ENCODE results near the gene MYOT. TPM values are rescaled to one million over a fixed set of nuclear protein-coding genes. Genes with fewer than 3 reads are reported as not detected.

MYOT gene
- total RNA-seq, 1 experiment from 2014 or later, result not detected

DNA sequence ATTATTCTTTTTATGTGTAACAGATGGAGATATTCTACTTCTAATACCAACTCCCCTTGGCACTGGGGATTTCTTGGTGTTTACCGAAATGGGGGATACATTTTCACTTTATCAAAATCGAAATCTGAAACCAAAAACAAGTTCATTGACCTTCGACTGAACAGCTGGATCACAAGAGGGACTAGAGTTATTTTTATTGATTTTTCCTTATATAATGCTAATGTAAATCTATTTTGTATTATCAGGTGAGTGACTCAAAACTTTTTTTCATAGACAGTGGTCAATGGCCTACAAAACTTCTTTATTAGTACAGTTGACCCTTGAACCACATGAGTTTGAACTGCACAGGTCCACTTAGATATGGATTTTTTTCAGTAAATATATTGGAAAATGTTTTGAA lies 31.8 kb downstream of the MYOT start:
- BruUV-seq (replicated peaks), result no TSS peak
- intact Hi-C loops (cut with micrococcal nuclease; ENCODE audit: unreplicated experiment), result no loop called here
- Histone ChIP-seq H3K79me2 (ENCODE audit: low read depth) (no peaks in the 10 kb centered on the region), H3K4me1 (replicated peaks; ENCODE audit: insufficient read depth) (peaks cover 4% of the 10 kb centered on the region; the same call in 1 of the 2 replicates), H3K4me2 (no peak overlapping the region), H3K9me3 (ENCODE audit: insufficient read depth, low read depth) (no peaks in the 10 kb centered on the region), H3F3A (ENCODE audit: insufficient read depth, low read depth) (no peaks in the 10 kb centered on the region), H4K20me1 (ENCODE audit: insufficient read depth) (no peaks in the 10 kb centered on the region), H3K4me3 (no peak overlapping the region), H3K27me3 (ENCODE audit: insufficient read depth, low read depth) (no peaks in the 10 kb centered on the region), H3K27ac (no peak overlapping the region), H3K9me2 (ENCODE audit: insufficient read depth) (no peaks in the 10 kb centered on the region; the same call in 1 of the 2 replicates), H2AFZ (no peak overlapping the region), H3K36me3 (ENCODE audit: low read depth) (no peaks in the 10 kb centered on the region)
- POLR2A ChIA-PET (ENCODE audit: unreplicated experiment), result no interaction called here
- CTCF ChIA-PET, result no interaction called here
- DNase-seq, result no peak
- TF ChIP-seq, protein P1, sequence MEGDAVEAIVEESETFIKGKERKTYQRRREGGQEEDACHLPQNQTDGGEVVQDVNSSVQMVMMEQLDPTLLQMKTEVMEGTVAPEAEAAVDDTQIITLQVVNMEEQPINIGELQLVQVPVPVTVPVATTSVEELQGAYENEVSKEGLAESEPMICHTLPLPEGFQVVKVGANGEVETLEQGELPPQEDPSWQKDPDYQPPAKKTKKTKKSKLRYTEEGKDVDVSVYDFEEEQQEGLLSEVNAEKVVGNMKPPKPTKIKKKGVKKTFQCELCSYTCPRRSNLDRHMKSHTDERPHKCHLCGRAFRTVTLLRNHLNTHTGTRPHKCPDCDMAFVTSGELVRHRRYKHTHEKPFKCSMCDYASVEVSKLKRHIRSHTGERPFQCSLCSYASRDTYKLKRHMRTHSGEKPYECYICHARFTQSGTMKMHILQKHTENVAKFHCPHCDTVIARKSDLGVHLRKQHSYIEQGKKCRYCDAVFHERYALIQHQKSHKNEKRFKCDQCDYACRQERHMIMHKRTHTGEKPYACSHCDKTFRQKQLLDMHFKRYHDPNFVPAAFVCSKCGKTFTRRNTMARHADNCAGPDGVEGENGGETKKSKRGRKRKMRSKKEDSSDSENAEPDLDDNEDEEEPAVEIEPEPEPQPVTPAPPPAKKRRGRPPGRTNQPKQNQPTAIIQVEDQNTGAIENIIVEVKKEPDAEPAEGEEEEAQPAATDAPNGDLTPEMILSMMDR (conservative IDR thresholded peaks at IDR 0.05), result no peak
- TF ChIP-seq EZH2 (IDR thresholded peaks at IDR 0.05; ENCODE audit: low read depth), result no peak

DNA sequence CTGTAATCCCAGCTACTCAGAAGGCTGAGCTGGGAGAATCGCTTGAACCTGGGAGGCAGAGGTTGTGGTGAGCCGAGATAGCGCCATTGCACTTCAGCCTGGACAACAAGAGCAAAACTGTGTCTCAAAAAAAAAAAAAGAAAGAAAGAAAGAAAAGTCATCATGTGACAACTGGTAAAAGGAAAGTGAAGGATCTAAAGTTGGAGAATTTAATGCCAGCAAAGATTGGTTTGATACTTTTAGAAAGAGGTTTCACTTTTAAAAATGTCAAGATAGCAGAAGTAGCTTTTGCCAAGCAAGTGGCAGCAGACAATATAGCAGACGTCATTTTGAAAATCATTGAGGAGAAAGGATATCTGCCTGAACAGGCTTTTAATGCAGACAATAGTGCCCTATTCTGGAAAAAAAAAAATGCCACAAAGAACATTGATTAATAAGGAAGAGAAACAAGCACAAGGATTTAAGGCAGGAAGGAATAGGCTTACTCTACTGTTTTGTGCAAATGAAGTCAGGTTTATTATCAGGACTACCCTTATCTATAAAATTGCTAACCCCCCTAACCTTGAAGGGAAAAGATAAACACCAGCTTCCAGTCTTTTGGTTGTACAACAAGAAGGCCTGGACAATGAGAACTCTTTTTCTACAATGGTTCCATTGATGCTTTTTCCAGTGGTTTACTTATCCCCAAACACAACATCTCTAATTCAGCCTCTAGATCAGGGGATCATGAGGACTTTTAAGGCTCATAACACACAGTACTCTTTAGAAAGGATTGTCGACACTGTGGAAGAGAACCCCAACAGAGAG lies 33.6 kb downstream of the MYOT start:
- Histone ChIP-seq H4K20me1 (ENCODE audit: insufficient read depth) (no peaks in the 10 kb centered on the region), H3K4me2 (no peak overlapping the region), H3F3A (ENCODE audit: insufficient read depth, low read depth) (no peaks in the 10 kb centered on the region), H3K4me3 (no peak overlapping the region), H2AFZ (no peak overlapping the region), H3K36me3 (ENCODE audit: low read depth) (no peaks in the 10 kb centered on the region), H3K27me3 (ENCODE audit: insufficient read depth, low read depth) (no peaks in the 10 kb centered on the region), H3K9me3 (ENCODE audit: insufficient read depth, low read depth) (no peaks in the 10 kb centered on the region), H3K4me1 (replicated peaks; ENCODE audit: insufficient read depth) (no peaks in the 10 kb centered on the region), H3K27ac (no peak overlapping the region), H3K9me2 (ENCODE audit: insufficient read depth) (no peaks in the 10 kb centered on the region; the same call in 1 of the 2 replicates), H3K79me2 (ENCODE audit: low read depth) (no peaks in the 10 kb centered on the region)
- no peak for DNase-seq
- POLR2A ChIA-PET (ENCODE audit: unreplicated experiment), result interaction anchor here (0.5 to 0.7 kb wide), 2 partner anchors 12 to 115 kb away, joined by 3 to 11 read pairs; partner anchors contain the start of gene PKD2L2
- BruUV-seq (replicated peaks), result no TSS peak
- intact Hi-C loops (cut with micrococcal nuclease; ENCODE audit: unreplicated experiment), result no loop called here
- TF ChIP-seq, protein P1 (conservative IDR thresholded peaks at IDR 0.05), result no peak
- no peak for TF ChIP-seq EZH2 (IDR thresholded peaks at IDR 0.05; ENCODE audit: low read depth)
- CTCF ChIA-PET, result no interaction called here

DNA sequence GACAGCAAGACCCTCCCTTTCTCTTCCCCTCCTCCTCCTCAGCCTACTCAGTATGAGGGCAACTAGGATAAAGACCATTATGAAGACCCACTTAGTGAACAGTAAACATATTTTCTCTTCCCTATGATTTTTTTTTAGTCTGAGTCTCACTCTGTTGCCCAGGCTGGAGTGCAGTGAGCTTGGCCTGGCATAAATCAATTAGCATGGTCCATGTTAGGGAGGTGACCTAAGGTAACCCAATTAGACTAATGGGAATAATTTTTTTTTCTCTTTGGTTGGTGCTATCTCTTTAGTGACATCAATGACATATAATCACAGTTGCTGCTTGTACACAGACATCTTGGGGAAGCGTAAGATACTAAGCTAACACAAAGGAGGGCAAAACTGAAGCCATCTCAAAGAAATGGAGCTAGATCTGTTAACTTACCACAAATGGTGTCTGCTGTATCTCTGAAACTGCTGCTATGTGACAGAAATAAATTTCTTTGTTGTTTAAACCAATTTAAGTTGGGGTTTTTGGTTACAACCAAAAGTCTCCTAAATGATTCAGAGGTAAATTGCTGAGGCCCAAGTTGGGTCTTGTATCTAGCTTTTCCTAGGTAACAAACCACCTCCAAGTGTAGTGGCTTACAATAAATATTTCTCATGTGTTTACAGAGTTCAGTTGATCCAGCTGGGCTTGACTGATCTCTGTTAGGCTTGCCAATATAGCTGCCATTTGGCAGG lies 34.9 kb downstream of the MYOT start:
- TF ChIP-seq EZH2 (IDR thresholded peaks at IDR 0.05; ENCODE audit: low read depth), result no peak
- TF ChIP-seq, protein P1 (conservative IDR thresholded peaks at IDR 0.05), result no peak
- POLR2A ChIA-PET (ENCODE audit: unreplicated experiment), result interaction anchor here (0.6 to 0.7 kb wide), 2 partner anchors 104 to 108 kb away, joined by 3 to 6 read pairs; no protein-coding TSS in a partner anchor

More for the DNA sequence above, 34.9 kb downstream of the MYOT start:
- H4K20me1 ChIP-seq (ENCODE audit: insufficient read depth), result no peaks in the 10 kb centered on the region
- no peak overlapping the region for H2AFZ ChIP-seq
- BruUV-seq (replicated peaks), result no TSS peak
- intact Hi-C loops (cut with micrococcal nuclease; ENCODE audit: unreplicated experiment), result no loop called here
- no peaks in the 10 kb centered on the region for H3K36me3 ChIP-seq (ENCODE audit: low read depth)
- H3F3A ChIP-seq (ENCODE audit: insufficient read depth, low read depth), result no peaks in the 10 kb centered on the region
- no peak overlapping the region for H3K27ac ChIP-seq
- H3K9me3 ChIP-seq (ENCODE audit: insufficient read depth, low read depth), result no peaks in the 10 kb centered on the region
- no peak overlapping the region for H3K4me2 ChIP-seq
- H3K27me3 ChIP-seq (ENCODE audit: insufficient read depth, low read depth), result no peaks in the 10 kb centered on the region
- H3K4me1 ChIP-seq (replicated peaks; ENCODE audit: insufficient read depth), result no peaks in the 10 kb centered on the region
- no peak for DNase-seq
- no peaks in the 10 kb centered on the region; the same call in 1 of the 2 replicates for H3K9me2 ChIP-seq (ENCODE audit: insufficient read depth)
- H3K79me2 ChIP-seq (ENCODE audit: low read depth), result no peaks in the 10 kb centered on the region
- no peak overlapping the region for H3K4me3 ChIP-seq
- CTCF ChIA-PET, result interaction anchor here (0.5 kb wide), 1 partner anchor 48 kb away, joined by 17 read pairs; no protein-coding TSS in a partner anchor
